ENCODE measurements around the gene BANP.
"Not testable (repeated sequence)": the region's sequence is repeated elsewhere in the genome, so short reads cannot be mapped to it uniquely, and the experiment has no call there.

Gene BANP

GRCh38 chr16:88105574-88106140, 154.4 kb downstream of the BANP start:
- DNase-seq, result not testable (repeated sequence)

DNA sequence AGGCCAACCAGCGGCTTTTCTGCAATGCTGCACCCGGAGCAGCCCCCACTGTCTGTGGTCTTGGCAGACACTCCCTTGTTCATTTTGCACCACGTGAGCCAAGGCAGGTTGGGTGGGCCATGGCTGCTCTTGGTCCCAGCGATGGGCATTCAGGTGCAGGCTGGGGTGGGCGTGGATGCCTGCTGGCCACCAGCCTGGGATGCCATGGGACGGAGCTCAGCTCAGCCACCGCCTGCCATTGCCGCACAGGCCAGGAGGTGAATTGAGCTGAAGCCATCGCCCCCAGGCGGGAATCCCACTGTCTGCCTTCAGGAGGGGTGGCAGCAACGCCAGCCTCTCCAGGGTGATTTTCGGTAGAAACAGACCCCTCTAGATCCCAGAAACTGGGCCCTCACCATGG, 155.3 kb downstream of the BANP start:
- not testable (repeated sequence) for DNase-seq

- no peak for DNase-seq
These were observed 157.5 kb downstream of the BANP start for GRCh38 chr16:88108762-88109161.

- not testable (repeated sequence) for DNase-seq
These were observed 158.7 kb downstream of the BANP start for GRCh38 chr16:88109726-88110621.

- DNase-seq, result not testable (repeated sequence)
These were observed 159.8 kb downstream of the BANP start for GRCh38 chr16:88110875-88111494.

DNA sequence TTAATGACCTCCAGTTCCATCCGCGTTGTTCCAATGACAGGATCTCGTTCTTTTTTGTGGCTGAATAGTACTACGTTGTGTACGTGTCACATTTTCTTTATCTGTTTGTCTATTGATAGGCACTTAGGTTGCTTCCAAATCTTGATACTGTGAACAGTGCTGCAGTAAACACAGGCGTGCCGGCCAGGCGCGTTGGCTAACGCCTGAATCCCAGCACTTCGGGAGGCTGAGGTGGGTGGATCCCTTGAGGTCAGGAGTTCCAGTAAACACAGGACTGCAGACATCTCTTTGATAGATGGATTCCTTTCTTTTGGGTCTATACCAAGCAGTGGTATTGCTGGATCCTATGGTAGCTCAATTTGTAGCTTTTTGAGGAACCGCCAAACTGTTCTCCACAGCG, 160.7 kb downstream of the BANP start:
- not testable (repeated sequence) for DNase-seq

GRCh38 chr16:88113545-88114045, 162.4 kb downstream of the BANP start:
- DNase-seq, result no peak

GRCh38 chr16:88114541-88115228, 163.5 kb downstream of the BANP start:
- DNase-seq, result not testable (repeated sequence)

- no peak for DNase-seq
These were observed 164.9 kb downstream of the BANP start for GRCh38 chr16:88116121-88116520.

DNA sequence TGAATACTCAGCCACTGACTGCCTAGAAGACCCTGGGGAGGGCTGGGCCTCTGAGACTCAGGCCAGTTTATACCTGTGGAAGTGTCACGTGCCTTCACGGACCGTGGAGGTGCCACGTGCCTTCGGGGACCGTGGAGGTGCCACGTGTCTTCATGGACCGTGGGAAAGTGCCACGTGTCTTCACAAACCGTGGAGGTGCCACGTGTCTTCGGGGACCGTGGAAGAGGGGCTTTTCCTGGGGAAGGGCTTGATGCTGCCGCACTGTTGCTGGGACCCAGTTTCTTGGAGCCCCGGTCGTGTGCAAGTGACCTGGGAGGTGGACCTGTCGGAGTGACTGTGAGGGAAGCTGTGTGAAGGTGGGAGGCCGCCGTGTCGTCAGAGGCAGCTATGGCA, 166.2 kb downstream of the BANP start:
- no peak for DNase-seq

DNA sequence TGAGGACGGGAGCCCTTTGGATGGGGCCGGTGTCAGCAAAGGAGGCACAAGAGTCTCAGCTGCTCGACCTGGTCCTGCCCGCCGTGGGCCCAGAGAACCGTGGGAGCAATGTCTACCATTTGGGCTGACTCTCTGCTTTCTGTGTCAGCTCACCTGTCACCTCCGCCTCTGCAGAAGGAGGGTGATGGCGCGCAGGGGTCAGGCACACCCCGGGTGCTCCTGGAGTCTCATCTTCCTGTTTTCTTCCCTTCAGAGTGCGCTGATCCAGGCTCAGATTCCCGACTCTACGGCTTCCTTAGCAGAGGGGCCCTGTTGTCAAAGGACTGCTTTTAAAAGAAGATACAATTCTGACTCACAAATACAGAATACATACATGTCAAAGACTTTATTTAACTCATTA, 167.1 kb downstream of the BANP start:
- DNase-seq, result no peak

DNA sequence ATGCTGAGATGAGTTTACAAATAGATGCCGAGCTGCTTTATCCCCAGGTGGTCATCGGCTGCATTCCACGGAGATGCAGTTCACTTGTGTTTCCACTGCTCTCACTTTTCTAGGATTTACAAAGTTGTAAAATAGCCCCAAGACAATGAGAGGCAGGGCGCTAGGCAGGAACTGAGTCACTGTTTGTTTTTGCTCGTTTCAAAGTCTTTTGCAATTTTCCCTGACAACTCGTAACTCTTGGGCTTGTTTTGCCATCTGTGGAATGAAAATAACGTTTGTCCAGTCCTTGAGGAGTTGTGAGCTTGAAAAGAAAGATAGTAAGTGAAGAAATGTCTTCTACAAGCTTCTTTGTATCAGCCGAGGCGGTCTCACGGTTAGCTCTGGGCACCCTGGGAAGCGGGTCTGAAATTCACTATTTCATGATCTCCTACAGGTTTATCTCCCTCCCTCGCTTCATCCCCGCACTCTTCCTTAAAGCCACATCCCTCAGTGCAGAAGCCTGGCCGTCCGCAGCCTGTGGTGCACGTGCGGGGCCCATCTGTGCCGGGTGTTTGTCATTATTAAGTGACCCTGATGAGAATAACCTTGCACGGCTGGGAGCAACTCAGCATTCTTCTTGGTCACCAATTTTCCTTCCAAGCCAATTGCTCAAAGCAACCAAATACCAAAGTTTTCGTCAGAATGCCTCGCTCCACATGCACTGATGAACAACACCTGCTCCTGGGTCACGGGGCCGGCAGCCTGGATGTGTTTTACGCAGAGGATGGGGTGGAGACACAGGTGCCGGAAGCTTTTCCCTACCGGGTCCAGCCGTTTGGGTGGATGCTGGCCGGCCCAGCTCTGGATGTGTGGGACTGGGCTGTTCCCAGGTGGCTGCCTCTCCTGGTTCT, 167.9 kb downstream of the BANP start:
- peak; percentile 44 to 85 for DNase-seq

- DNase-seq, result not testable (repeated sequence)
These were observed 168.9 kb downstream of the BANP start for GRCh38 chr16:88119881-88120751.

GRCh38 chr16:88120812-88121211, 169.6 kb downstream of the BANP start:
- DNase-seq, result no peak

- DNase-seq, result not testable (repeated sequence)
These were observed 170.2 kb downstream of the BANP start for GRCh38 chr16:88121391-88121790.

- no peak for DNase-seq
These were observed 170.8 kb downstream of the BANP start for GRCh38 chr16:88121886-88122580.
